Measurements from ENCODE around the gene PDE11A. TPM values are rescaled to one million over a fixed set of nuclear protein-coding genes. Genes with fewer than 3 reads are reported as not detected.

PDE11A gene
- total and polyA plus RNA-seq, 2 of the 8 experiments (the other 6 are each of a cell fraction or from before 2014, with no cell fraction given), result 0.19 to 0.23 TPM

- peaks cover 0 to 3% (median 0%) of the 10 kb centered on the region in 4 experiments; a peak in 4 of 7 replicates for H3K4me1 ChIP-seq (replicated peaks in 1 of 4; ENCODE audit: control insufficient read depth in 3 of 4, insufficient read depth in 4 of 4, low read length in 3 of 4)
- H3K79me2 ChIP-seq (ENCODE audit: control insufficient read depth in 1 of 2, insufficient read depth in 2 of 2, low read length in 2 of 2), result no peaks in the 10 kb centered on the region
- H3K23me2 ChIP-seq (ENCODE audit: low read depth, low read length), result no peaks in the 10 kb centered on the region
- FAIRE-seq (no peak), DNase-seq (ENCODE audit: low read depth in 1 of 2, low spot score in 2 of 2) (no peak)
- H4K20me1 ChIP-seq (replicated peaks in 1 of 2; ENCODE audit: control insufficient read depth in 1 of 2, insufficient read depth in 2 of 2, low read length in 2 of 2), result no peaks in the 10 kb centered on the region
- no peak overlapping the region for H3K27ac ChIP-seq (ENCODE audit: low read depth, low read length)
- no peak overlapping the region for H2AFZ ChIP-seq (ENCODE audit: low read length)
- no peak overlapping the region for H3K4ac ChIP-seq (replicated peaks; ENCODE audit: insufficient read length, low read depth, low read length)
- no peak overlapping the region for H2BK20ac ChIP-seq (ENCODE audit: low read length)
- no peak overlapping the region for H3K9ac ChIP-seq (replicated peaks in 1 of 4; ENCODE audit: extremely low read depth in 1 of 4, low read depth in 3 of 4, low read length in 3 of 4)
- H3K4me2 ChIP-seq (ENCODE audit: insufficient read depth in 1 of 2, low read depth in 2 of 2, low read length in 2 of 2), result no peak overlapping the region
- H2BK5ac ChIP-seq (ENCODE audit: low read depth, low read length), result no peak overlapping the region
- H3K56ac ChIP-seq (replicated peaks; ENCODE audit: insufficient read length, low read depth, low read length), result no peak overlapping the region
- H3K27me3 ChIP-seq (replicated peaks in 1 of 4; ENCODE audit: control insufficient read depth in 3 of 4, extremely low read depth in 1 of 4, insufficient read depth in 3 of 4, low read length in 3 of 4), result no peaks in the 10 kb centered on the region
- no peak overlapping the region for H2AK5ac ChIP-seq (ENCODE audit: low read depth, low read length)
- H4K5ac ChIP-seq (ENCODE audit: insufficient read length, low read depth, low read length), result no peak overlapping the region
- no peak overlapping the region for H3K4me3 ChIP-seq (ENCODE audit: extremely low read depth in 1 of 4, insufficient read depth in 2 of 4, low read depth in 3 of 4, low read length in 4 of 4)
- H3K14ac ChIP-seq (ENCODE audit: insufficient read length), result no peak overlapping the region
- no peaks in the 10 kb centered on the region for H3K36me3 ChIP-seq (ENCODE audit: control insufficient read depth in 2 of 4, insufficient read depth in 4 of 4, low read length in 3 of 4)
- H3K79me1 ChIP-seq (ENCODE audit: low read depth, low read length), result no peaks in the 10 kb centered on the region
- no peak overlapping the region for H3K23ac ChIP-seq (ENCODE audit: insufficient read length)
- H2BK120ac ChIP-seq (replicated peaks; ENCODE audit: low read depth, low read length), result no peak overlapping the region
- H3K9me3 ChIP-seq (ENCODE audit: insufficient read depth in 2 of 2, low read depth in 1 of 2, low read length in 1 of 2), result no peaks in the 10 kb centered on the region; a peak in 1 of 4 replicates
- no peak overlapping the region for H3K18ac ChIP-seq (ENCODE audit: extremely low read depth, low read length)
- no peak overlapping the region for H4K91ac ChIP-seq (replicated peaks; ENCODE audit: insufficient read length, low read length)
- CTCF ChIA-PET (ENCODE audit: partially characterized antibody), result interaction anchor here (0.7 to 2.4 kb wide), 11 partner anchors 10 to 455 kb away, joined by 3 to 7 read pairs (median 4); no protein-coding TSS in a partner anchor
- POLR2A ChIA-PET (ENCODE audit: partially characterized antibody), result no interaction called here
- no peak overlapping the region for H2BK12ac ChIP-seq (ENCODE audit: low read depth, low read length)
- WGBS, 2 experiments (ENCODE audit: extremely low coverage in 1 of 2, insufficient coverage in 1 of 2, insufficient read length in 1 of 2, insufficient replicate concordance in 2 of 2, low coverage in 1 of 2, low lambda C conversion rate in 2 of 2, missing lambda C conversion rate in 1 of 2), result 91% methylated on average over 5 of the region's 5 CpGs; no CpG with 5 or more reads in 1 of the 2 experiments
- H4K8ac ChIP-seq (ENCODE audit: extremely low read depth, insufficient read depth, low read length), result no peak overlapping the region
- no peak overlapping the region for H2BK15ac ChIP-seq (ENCODE audit: low read length)
- TF ChIP-seq PHF8 (conservative IDR thresholded peaks at IDR 0.05; ENCODE audit: low read depth, low read length) (no peak), RFX5 (IDR thresholded peaks at IDR 0.05; ENCODE audit: borderline replicate concordance, low read depth, low read length) (no peak), FOSL1 (IDR thresholded peaks at IDR 0.05; ENCODE audit: insufficient read depth, low read depth, low read length) (no peak), POU5F1 (IDR thresholded peaks at IDR 0.05; ENCODE audit: low read depth, low read length) (no peak), ZNF274 (IDR thresholded peaks at IDR 0.05; ENCODE audit: borderline replicate concordance, extremely low read depth, low read length) (no peak), RXRA (IDR thresholded peaks at IDR 0.05; ENCODE audit: insufficient read depth, low read depth, low read length) (no peak), SIN3A (conservative IDR thresholded peaks at IDR 0.05 in 1 of 2, IDR thresholded peaks at IDR 0.05 in 1 of 2; ENCODE audit: low read depth in 1 of 2, low read length in 2 of 2) (no peak), TBP (IDR thresholded peaks at IDR 0.05; ENCODE audit: low read depth, low read length) (no peak), CHD2 (IDR thresholded peaks at IDR 0.05; ENCODE audit: low read length) (no peak), NANOG (IDR thresholded peaks at IDR 0.05; ENCODE audit: insufficient read depth, low read depth, low read length, poor library complexity, severe bottlenecking) (no peak), ATF3 (IDR thresholded peaks at IDR 0.05; ENCODE audit: insufficient read depth, low read depth, low read length) (no peak), HDAC2 (IDR thresholded peaks at IDR 0.05; ENCODE audit: borderline replicate concordance in 1 of 2, low read depth in 2 of 2, low read length in 2 of 2) (no peak), EP300 (IDR thresholded peaks at IDR 0.05; ENCODE audit: borderline replicate concordance in 1 of 2, low read depth in 2 of 2, low read length in 2 of 2) (no peak)
These were observed 469.4 kb downstream of the PDE11A start for GRCh38 chr2:177603181-177603580.

Data from H1 (cell line).